ENCODE data around the gene CDYL2.

GRCh38 chr16:80627108-80627507 is 177.3 kb downstream of the CDYL2 start:
- TF ChIP-seq CTCF (IDR thresholded peaks at IDR 0.05) (no peak), POLR2A (IDR thresholded peaks at IDR 0.05) (no peak)

All from body of pancreas (tissue), 4 donors.